ENCODE data around the gene BCAS1. TPM values are rescaled to one million over a fixed set of nuclear protein-coding genes. Genes with fewer than 3 reads are reported as not detected.

The BCAS1 gene
- polyA plus RNA-seq, 1 of the 3 experiments (the other 2 are of a cell fraction): not detected

DNA sequence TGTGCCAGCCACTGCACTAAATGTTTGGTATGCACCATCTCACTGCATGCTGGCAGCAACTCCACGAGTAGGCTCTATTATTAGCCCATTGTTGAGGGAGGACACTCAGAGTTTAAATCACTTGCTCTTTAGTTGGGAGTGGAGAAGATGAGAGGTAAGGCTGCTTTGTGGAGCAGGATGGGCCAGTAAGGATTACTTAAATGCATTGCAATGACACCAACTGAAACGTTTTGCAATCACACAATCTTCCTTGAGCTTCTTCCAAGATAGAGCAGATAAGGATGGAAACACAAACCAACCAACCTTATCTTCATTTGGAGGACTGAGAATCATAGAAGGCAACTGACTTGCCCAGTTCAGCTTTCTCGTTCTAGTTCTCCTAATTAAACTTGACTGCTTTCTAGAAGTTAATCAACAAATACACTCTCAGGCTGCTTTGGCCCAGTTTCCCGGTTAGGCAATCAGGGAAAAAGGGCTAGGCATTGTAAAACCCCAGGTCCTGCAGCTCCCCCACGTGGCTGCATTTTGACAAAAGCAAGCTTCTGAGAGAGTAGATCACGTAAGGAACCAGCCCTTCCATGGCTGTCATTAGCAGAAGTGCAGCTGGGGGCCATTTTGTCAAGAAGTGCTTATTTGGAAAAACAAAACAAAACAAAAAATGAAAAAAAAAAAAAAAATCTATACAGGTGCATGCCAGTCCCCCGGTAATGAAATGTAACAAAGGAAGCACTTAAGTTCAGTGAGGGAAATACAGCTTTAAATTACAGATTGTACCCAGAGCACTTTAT lies 130.6 kb downstream of the BCAS1 start (continued):
- TF ChIP-seq TEAD4 (IDR thresholded peaks at IDR 0.05; ENCODE audit: borderline replicate concordance, insufficient read depth): no peak
- TF ChIP-seq, protein P1, sequence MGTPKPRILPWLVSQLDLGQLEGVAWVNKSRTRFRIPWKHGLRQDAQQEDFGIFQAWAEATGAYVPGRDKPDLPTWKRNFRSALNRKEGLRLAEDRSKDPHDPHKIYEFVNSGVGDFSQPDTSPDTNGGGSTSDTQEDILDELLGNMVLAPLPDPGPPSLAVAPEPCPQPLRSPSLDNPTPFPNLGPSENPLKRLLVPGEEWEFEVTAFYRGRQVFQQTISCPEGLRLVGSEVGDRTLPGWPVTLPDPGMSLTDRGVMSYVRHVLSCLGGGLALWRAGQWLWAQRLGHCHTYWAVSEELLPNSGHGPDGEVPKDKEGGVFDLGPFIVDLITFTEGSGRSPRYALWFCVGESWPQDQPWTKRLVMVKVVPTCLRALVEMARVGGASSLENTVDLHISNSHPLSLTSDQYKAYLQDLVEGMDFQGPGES (IDR thresholded peaks at IDR 0.05; ENCODE audit: low read depth, low read length): no peak
- peak; percentile 27; the same call in 1 of the 2 replicates for TF ChIP-seq TCF12 (IDR thresholded peaks at IDR 0.05)
- no peak for TF ChIP-seq POLR2AphosphoS5 (IDR thresholded peaks at IDR 0.05; ENCODE audit: low read depth, low read length)
- TF ChIP-seq CHD2 (IDR thresholded peaks at IDR 0.05; ENCODE audit: low read length, partially characterized antibody): no peak
- no peak for TF ChIP-seq USF2 (IDR thresholded peaks at IDR 0.05; ENCODE audit: borderline replicate concordance, low read depth, low read length)
- peak; percentile 82 for TF ChIP-seq YY1 (IDR thresholded peaks at IDR 0.05; ENCODE audit: low read depth)
- no peak for TF ChIP-seq FOXJ3 (CRISPR knock-in tag; IDR thresholded peaks at IDR 0.05)
- peak; percentile 86 for TF ChIP-seq SMC3 (IDR thresholded peaks at IDR 0.05; ENCODE audit: low read depth, low read length)
- TF ChIP-seq MXI1 (IDR thresholded peaks at IDR 0.05; ENCODE audit: low read depth, low read length): no peak
- TF ChIP-seq RXRA (IDR thresholded peaks at IDR 0.05; ENCODE audit: borderline replicate concordance, low read depth): no peak
- TF ChIP-seq ZBTB33 (IDR thresholded peaks at IDR 0.05; ENCODE audit: borderline replicate concordance, low read depth): no peak
- TF ChIP-seq ELF1 (IDR thresholded peaks at IDR 0.05): no peak
- no peak for TF ChIP-seq FOSL2 (IDR thresholded peaks at IDR 0.05; ENCODE audit: borderline replicate concordance, low read depth)
- no peak for TF ChIP-seq GATA2 (CRISPR knock-in tag; IDR thresholded peaks at IDR 0.05)

GRCh38 chr20:53939190-53939571 lies 131.2 kb downstream of the BCAS1 start:
- Histone ChIP-seq H3K4me2 (peak overlapping the region; percentile 8; the same call in 1 of the 2 replicates), H3K9me2 (no peaks in the 10 kb centered on the region), H3K36me3 (replicated peaks in 1 of 2; ENCODE audit: control insufficient read depth in 1 of 2, insufficient read depth in 2 of 2, low read length in 1 of 2) (no peaks in the 10 kb centered on the region), H3K4me3 (ENCODE audit: low read depth in 2 of 2, low read length in 1 of 2) (no peak overlapping the region), H3K9ac (peak overlapping the region; percentile 54; the same call in 1 of the 2 replicates), H3K4me1 (ENCODE audit: control insufficient read depth in 1 of 2, insufficient read depth in 2 of 2, low read depth in 1 of 2, low read length in 1 of 2) (peaks cover 13 to 44% of the 10 kb centered on the region in 2 experiments), H4K20me1 (ENCODE audit: insufficient read depth) (no peaks in the 10 kb centered on the region), H3K9me3 (no peaks in the 10 kb centered on the region), H2AFZ (ENCODE audit: low read depth) (peak overlapping the region; percentile 64; the same call in 1 of the 2 replicates), H3K27ac (ENCODE audit: low read depth in 2 of 2, low read length in 1 of 2) (peak overlapping the region; percentile 53 to 93), H3K27me3 (ENCODE audit: insufficient read depth) (no peaks in the 10 kb centered on the region), H3K79me2 (ENCODE audit: insufficient read depth) (no peaks in the 10 kb centered on the region), H3F3A (replicated peaks; ENCODE audit: insufficient read depth) (peaks cover 28% of the 10 kb centered on the region)
- ChIA-PET POLR2A (no interaction called here), CTCF (interaction anchor here (1.2 to 4.9 kb wide), 9 partner anchors 10 to 975 kb away, joined by 3 to 46 read pairs (median 4); no protein-coding TSS in a partner anchor)
- WGBS (ENCODE audit: low lambda C conversion rate): 95% methylated on average over 3 of the region's 3 CpGs
- no peak for DNase-seq
- no peak for TF ChIP-seq YY1 (IDR thresholded peaks at IDR 0.05; ENCODE audit: low read depth)
- TF ChIP-seq RXRA (IDR thresholded peaks at IDR 0.05; ENCODE audit: borderline replicate concordance, low read depth): no peak
- TF ChIP-seq, protein P1 (IDR thresholded peaks at IDR 0.05; ENCODE audit: low read depth, low read length): no peak
- TF ChIP-seq, protein P2, sequence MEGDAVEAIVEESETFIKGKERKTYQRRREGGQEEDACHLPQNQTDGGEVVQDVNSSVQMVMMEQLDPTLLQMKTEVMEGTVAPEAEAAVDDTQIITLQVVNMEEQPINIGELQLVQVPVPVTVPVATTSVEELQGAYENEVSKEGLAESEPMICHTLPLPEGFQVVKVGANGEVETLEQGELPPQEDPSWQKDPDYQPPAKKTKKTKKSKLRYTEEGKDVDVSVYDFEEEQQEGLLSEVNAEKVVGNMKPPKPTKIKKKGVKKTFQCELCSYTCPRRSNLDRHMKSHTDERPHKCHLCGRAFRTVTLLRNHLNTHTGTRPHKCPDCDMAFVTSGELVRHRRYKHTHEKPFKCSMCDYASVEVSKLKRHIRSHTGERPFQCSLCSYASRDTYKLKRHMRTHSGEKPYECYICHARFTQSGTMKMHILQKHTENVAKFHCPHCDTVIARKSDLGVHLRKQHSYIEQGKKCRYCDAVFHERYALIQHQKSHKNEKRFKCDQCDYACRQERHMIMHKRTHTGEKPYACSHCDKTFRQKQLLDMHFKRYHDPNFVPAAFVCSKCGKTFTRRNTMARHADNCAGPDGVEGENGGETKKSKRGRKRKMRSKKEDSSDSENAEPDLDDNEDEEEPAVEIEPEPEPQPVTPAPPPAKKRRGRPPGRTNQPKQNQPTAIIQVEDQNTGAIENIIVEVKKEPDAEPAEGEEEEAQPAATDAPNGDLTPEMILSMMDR (IDR thresholded peaks at IDR 0.05): no peak
- no peak for TF ChIP-seq EZH2phosphoT487 (IDR thresholded peaks at IDR 0.05; ENCODE audit: borderline replicate concordance, low read depth)
- no peak for TF ChIP-seq USF1 (IDR thresholded peaks at IDR 0.05; ENCODE audit: borderline replicate concordance, low read depth)
- no peak for TF ChIP-seq NRF1 (IDR thresholded peaks at IDR 0.05; ENCODE audit: low read depth, low read length)
- TF ChIP-seq SIN3A (IDR thresholded peaks at IDR 0.05; ENCODE audit: borderline replicate concordance, low read depth, low read length): no peak
- TF ChIP-seq MXI1 (IDR thresholded peaks at IDR 0.05; ENCODE audit: low read depth, low read length): no peak
- TF ChIP-seq ELF1 (IDR thresholded peaks at IDR 0.05): no peak
- TF ChIP-seq RFX5 (IDR thresholded peaks at IDR 0.05; ENCODE audit: low read length): no peak
- TF ChIP-seq TCF12 (IDR thresholded peaks at IDR 0.05): no peak
- TF ChIP-seq TAF1 (IDR thresholded peaks at IDR 0.05; ENCODE audit: borderline replicate concordance, low read depth, low read length): no peak

Data from SK-N-SH (cell line).